HCT116 (cell line): ENCODE measurements around the gene TENM3.

Experiments used
- CBX3 ChIP-seq: IDR thresholded peaks from 2 replicates; pipeline ENCODE4 v1.6.1; 2012; ENCODE audit warnings: low read depth
- CEBPB ChIP-seq: IDR thresholded peaks from 2 replicates; pipeline ENCODE4 v1.6.1; 2012; ENCODE audit warnings: low read depth
- EGR1 ChIP-seq: IDR thresholded peaks from 2 replicates; pipeline ENCODE4 v1.6.1; 2012; ENCODE audit warnings: low read depth
- ELF1 ChIP-seq: IDR thresholded peaks from 2 replicates; pipeline ENCODE4 v1.6.1; 2012; ENCODE audit warnings: low read depth, borderline replicate concordance
- EZH2 ChIP-seq: fragments of 200-600 bp; sonication (generic); IDR thresholded peaks from 2 replicates; pipeline ENCODE4 v1.6.1; 2017; ENCODE audit warnings: antibody characterized with exemption, mixed run types
- EZH2phosphoT487 ChIP-seq: fragments of 200-600 bp; IDR thresholded peaks from 2 replicates; pipeline ENCODE4 v1.6.1; 2018; ENCODE audit warnings: antibody characterized with exemption, borderline replicate concordance
- POLR2A ChIP-seq: IDR thresholded peaks from 2 replicates; pipeline ENCODE4 v1.7.0; 2011; ENCODE audit warnings: borderline replicate concordance; ENCODE audit not compliant: insufficient read depth, insufficient read length; ENCODE audit errors: extremely low read depth
- RAD21 ChIP-seq: IDR thresholded peaks from 2 replicates; pipeline ENCODE4 v1.6.1; 2012; ENCODE audit warnings: low read depth, mild to moderate bottlenecking
- SIN3A ChIP-seq: IDR thresholded peaks from 2 replicates; pipeline ENCODE4 v1.6.1; 2012; ENCODE audit warnings: low read depth
- ZNF274 ChIP-seq: fragments of 200-500 bp; sonication (Bioruptor generic); IDR thresholded peaks from 2 replicates; pipeline ENCODE4 v1.6.1; 2014; ENCODE audit warnings: mild to moderate bottlenecking, low read depth, low read length, inconsistent platforms
- TF ChIP-seq, protein P1 (sequence below), 3 experiments: fragments of 200-600 bp in 1 of 3; sonication (generic) in 1 of 3; IDR thresholded peaks in 2 of 3; conservative IDR thresholded peaks in 1 of 3; 2 replicates each; pipeline ENCODE4 v1.5.1; 2012 to 2017; ENCODE audit warnings: low read depth in 2 of 3, low read length in 2 of 3, antibody characterized with exemption in 1 of 3, borderline replicate concordance in 1 of 3, control low read depth in 1 of 3, mild to moderate bottlenecking in 1 of 3, mixed read lengths in 1 of 3, mixed run types in 1 of 3, moderate library complexity in 1 of 3; ENCODE audit not compliant: insufficient read depth in 1 of 3
- TF ChIP-seq, protein P2 (sequence below): IDR thresholded peaks from 2 replicates; pipeline ENCODE4 v1.6.1; 2012; ENCODE audit warnings: low read depth
- TF ChIP-seq, protein P3 (sequence below): IDR thresholded peaks from 2 replicates; pipeline ENCODE4 v1.6.1; 2011; ENCODE audit warnings: mild to moderate bottlenecking, low read length, moderate library complexity; ENCODE audit not compliant: insufficient replicate concordance; ENCODE audit errors: extremely low read depth

DNA sequence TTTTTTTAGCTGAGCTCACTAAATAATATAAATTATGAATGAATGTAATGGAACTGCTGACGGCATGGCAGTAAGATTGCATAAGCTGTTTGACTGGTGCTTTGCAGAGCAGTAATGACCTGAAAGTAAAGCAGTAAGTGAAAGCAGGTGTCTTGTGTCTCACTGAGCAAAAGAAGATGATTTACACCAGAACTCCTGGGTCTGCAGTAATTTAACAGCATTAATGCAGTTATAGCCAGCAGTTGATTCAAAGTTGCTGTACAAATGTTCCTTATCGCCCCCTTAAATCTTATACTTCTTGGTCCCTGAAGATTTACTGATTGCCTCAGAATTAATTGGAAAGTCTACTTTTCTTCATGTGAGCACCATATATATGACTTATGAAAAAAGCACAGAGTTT lies 486.3 kb downstream of the TENM3 start:
- TF ChIP-seq, protein P1, sequence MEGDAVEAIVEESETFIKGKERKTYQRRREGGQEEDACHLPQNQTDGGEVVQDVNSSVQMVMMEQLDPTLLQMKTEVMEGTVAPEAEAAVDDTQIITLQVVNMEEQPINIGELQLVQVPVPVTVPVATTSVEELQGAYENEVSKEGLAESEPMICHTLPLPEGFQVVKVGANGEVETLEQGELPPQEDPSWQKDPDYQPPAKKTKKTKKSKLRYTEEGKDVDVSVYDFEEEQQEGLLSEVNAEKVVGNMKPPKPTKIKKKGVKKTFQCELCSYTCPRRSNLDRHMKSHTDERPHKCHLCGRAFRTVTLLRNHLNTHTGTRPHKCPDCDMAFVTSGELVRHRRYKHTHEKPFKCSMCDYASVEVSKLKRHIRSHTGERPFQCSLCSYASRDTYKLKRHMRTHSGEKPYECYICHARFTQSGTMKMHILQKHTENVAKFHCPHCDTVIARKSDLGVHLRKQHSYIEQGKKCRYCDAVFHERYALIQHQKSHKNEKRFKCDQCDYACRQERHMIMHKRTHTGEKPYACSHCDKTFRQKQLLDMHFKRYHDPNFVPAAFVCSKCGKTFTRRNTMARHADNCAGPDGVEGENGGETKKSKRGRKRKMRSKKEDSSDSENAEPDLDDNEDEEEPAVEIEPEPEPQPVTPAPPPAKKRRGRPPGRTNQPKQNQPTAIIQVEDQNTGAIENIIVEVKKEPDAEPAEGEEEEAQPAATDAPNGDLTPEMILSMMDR (IDR thresholded peaks at IDR 0.05 in 2 of 3, conservative IDR thresholded peaks at IDR 0.05 in 1 of 3; ENCODE audit: borderline replicate concordance in 1 of 3, insufficient read depth in 1 of 3, low read depth in 2 of 3, low read length in 2 of 3): no peak
- TF ChIP-seq ZNF274 (no peak), SIN3A (no peak), ELF1 (no peak), POLR2A (no peak), EZH2 (no peak), CEBPB (no peak), EGR1 (no peak), EZH2phosphoT487 (no peak), CBX3 (no peak), RAD21 (no peak)
- TF ChIP-seq, protein P2, sequence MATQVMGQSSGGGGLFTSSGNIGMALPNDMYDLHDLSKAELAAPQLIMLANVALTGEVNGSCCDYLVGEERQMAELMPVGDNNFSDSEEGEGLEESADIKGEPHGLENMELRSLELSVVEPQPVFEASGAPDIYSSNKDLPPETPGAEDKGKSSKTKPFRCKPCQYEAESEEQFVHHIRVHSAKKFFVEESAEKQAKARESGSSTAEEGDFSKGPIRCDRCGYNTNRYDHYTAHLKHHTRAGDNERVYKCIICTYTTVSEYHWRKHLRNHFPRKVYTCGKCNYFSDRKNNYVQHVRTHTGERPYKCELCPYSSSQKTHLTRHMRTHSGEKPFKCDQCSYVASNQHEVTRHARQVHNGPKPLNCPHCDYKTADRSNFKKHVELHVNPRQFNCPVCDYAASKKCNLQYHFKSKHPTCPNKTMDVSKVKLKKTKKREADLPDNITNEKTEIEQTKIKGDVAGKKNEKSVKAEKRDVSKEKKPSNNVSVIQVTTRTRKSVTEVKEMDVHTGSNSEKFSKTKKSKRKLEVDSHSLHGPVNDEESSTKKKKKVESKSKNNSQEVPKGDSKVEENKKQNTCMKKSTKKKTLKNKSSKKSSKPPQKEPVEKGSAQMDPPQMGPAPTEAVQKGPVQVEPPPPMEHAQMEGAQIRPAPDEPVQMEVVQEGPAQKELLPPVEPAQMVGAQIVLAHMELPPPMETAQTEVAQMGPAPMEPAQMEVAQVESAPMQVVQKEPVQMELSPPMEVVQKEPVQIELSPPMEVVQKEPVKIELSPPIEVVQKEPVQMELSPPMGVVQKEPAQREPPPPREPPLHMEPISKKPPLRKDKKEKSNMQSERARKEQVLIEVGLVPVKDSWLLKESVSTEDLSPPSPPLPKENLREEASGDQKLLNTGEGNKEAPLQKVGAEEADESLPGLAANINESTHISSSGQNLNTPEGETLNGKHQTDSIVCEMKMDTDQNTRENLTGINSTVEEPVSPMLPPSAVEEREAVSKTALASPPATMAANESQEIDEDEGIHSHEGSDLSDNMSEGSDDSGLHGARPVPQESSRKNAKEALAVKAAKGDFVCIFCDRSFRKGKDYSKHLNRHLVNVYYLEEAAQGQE: no peak
- TF ChIP-seq, protein P3, sequence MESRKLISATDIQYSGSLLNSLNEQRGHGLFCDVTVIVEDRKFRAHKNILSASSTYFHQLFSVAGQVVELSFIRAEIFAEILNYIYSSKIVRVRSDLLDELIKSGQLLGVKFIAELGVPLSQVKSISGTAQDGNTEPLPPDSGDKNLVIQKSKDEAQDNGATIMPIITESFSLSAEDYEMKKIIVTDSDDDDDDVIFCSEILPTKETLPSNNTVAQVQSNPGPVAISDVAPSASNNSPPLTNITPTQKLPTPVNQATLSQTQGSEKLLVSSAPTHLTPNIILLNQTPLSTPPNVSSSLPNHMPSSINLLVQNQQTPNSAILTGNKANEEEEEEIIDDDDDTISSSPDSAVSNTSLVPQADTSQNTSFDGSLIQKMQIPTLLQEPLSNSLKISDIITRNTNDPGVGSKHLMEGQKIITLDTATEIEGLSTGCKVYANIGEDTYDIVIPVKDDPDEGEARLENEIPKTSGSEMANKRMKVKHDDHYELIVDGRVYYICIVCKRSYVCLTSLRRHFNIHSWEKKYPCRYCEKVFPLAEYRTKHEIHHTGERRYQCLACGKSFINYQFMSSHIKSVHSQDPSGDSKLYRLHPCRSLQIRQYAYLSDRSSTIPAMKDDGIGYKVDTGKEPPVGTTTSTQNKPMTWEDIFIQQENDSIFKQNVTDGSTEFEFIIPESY: no peak
